Endothelial cell of umbilical vein (primary cell): ENCODE measurements around the gene KCNQ5.

Source experiments
- EZH2 ChIP-seq: IDR thresholded peaks from 2 replicates; pipeline ENCODE4 v1.6.1; 2012; ENCODE audit warnings: borderline replicate concordance, low read depth, mild to moderate bottlenecking, moderate library complexity, low read length, inconsistent platforms; ENCODE audit not compliant: severe bottlenecking
- GATA2 ChIP-seq: IDR thresholded peaks from 2 replicates; pipeline ENCODE4 v1.7.0; 2011; ENCODE audit warnings: low read depth, mild to moderate bottlenecking, moderate library complexity, mixed read lengths, low read length; ENCODE audit not compliant: insufficient read length, insufficient read depth
- MAX ChIP-seq: IDR thresholded peaks from 2 replicates; pipeline ENCODE4 v1.6.1; 2011; ENCODE audit not compliant: insufficient read depth, insufficient read length
- MYC ChIP-seq: IDR thresholded peaks from one replicate; pipeline ENCODE4 v1.6.1; 2011; ENCODE audit warnings: mild to moderate bottlenecking, low read depth, low read length
- POLR2A ChIP-seq: IDR thresholded peaks from 2 replicates; pipeline ENCODE4 v1.6.1; 2012; ENCODE audit warnings: low read depth, mild to moderate bottlenecking, control low read depth, low read length
- POLR2AphosphoS5 ChIP-seq: IDR thresholded peaks from 2 replicates; pipeline ENCODE4 v1.6.1; 2012; ENCODE audit warnings: low read depth, mild to moderate bottlenecking, control low read depth, low read length, moderate library complexity; ENCODE audit not compliant: insufficient read depth
- TF ChIP-seq, protein P1 (sequence below), 2 donors: IDR thresholded peaks; 1 replicate in 1 of 2; 2 replicates in 1 of 2; pipeline ENCODE4 v1.5.1; 2011; ENCODE audit warnings: low read length in 2 of 2, mild to moderate bottlenecking in 2 of 2, moderate library complexity in 2 of 2, control low read depth in 1 of 2, inconsistent platforms in 1 of 2, low read depth in 1 of 2; ENCODE audit not compliant: insufficient read depth in 1 of 2; ENCODE audit errors: extremely low read depth in 1 of 2

DNA sequence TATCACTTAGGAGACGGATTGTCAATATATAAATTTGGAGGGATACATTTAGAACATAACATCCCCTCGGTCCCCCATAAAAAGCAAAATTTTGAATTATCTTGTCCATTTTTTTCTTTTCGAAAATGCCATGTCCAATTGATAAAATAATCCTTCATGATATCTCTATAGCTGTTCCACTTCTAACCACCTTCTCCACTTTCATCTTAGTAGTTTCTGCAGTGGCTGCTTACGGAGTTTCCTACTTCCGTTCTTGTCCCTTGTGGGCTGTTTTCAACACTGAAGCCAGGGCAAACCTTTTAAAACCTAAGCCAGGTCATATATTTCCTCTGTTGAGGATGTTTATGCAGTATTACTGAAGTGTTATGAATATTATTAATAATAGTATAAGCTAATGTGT lies 37.9 kb downstream of the KCNQ5 start:
- no peak for TF ChIP-seq POLR2AphosphoS5
- TF ChIP-seq, protein P1, sequence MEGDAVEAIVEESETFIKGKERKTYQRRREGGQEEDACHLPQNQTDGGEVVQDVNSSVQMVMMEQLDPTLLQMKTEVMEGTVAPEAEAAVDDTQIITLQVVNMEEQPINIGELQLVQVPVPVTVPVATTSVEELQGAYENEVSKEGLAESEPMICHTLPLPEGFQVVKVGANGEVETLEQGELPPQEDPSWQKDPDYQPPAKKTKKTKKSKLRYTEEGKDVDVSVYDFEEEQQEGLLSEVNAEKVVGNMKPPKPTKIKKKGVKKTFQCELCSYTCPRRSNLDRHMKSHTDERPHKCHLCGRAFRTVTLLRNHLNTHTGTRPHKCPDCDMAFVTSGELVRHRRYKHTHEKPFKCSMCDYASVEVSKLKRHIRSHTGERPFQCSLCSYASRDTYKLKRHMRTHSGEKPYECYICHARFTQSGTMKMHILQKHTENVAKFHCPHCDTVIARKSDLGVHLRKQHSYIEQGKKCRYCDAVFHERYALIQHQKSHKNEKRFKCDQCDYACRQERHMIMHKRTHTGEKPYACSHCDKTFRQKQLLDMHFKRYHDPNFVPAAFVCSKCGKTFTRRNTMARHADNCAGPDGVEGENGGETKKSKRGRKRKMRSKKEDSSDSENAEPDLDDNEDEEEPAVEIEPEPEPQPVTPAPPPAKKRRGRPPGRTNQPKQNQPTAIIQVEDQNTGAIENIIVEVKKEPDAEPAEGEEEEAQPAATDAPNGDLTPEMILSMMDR (IDR thresholded peaks at IDR 0.05; ENCODE audit: extremely low read depth in 1 of 2, insufficient read depth in 1 of 2, low read depth in 1 of 2, low read length in 2 of 2), result no peak
- no peak for TF ChIP-seq EZH2
- TF ChIP-seq POLR2A, result no peak
- no peak for TF ChIP-seq MAX
- TF ChIP-seq GATA2, result no peak
- TF ChIP-seq MYC, result no peak
